ENCODE results near the gene C11orf91.
"Not testable (repeated sequence)": the region's sequence is repeated elsewhere in the genome, so short reads cannot be mapped to it uniquely, and the experiment has no call there.

The C11orf91 gene

GRCh38 chr11:33700502-33701271 lies at the start of gene C11orf91:
Gene C11orf91 (minus strand): TSS chr11:33700826. CDS start chr11:33700740, 86 bp downstream.
- peak; percentile 91 to 93 for DNase-seq

- no peak for DNase-seq
These were observed 47.4 kb upstream of the C11orf91 start for GRCh38 chr11:33747979-33748378.

DNA sequence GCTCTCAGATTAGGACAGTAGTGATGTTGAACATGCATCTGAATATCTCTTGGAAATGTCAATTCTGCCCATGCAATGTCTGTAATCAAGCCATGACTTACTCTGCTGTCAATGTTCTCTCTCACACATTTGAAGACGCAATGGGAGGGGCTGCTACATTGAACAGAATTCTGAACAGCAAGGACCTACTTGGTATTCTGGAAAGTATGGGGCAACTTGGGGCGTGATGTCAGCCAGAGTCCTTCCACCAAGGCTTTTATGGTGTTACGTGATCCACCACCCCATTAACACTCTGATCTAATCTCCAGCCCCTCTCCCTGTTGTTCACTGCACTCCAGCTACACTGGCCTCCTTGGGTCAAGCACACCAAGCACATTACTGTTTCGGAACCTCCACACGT lies 42.7 kb upstream of the C11orf91 start:
- DNase-seq: no peak

DNA sequence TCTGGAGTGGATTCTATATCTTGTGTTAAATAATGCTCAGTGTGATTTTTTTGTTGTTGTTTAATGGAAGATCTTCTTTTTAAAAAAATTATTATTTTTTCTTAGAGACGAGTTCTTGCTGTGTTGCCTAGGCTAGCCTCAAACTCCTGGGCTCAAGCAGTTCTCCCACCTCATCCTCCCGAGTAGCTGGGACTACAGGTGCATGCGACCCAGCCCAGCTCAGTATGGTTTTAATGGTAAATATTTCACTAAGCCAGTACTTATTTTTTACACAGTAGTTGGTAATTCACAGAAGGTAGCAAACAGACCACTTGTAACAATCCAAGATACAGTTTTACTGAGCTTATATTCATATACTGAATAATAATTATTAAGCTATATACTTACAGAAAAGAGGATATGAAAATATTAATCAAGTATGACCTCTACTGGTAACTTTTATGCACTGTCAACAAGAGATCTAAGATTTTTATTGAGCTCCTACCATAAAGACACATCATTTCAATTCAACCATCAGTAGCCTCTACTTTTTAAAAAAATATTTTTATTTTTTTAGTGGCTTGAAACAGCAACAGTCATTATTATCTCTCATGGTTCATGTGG lies 41.7 kb upstream of the C11orf91 start:
- DNase-seq: no peak

- no peak for DNase-seq
These were observed 41.2 kb upstream of the C11orf91 start for GRCh38 chr11:33741806-33742205.

GRCh38 chr11:33737362-33737821 lies 36.8 kb upstream of the C11orf91 start:
- no peak for DNase-seq

GRCh38 chr11:33736148-33736812 lies 35.7 kb upstream of the C11orf91 start, which contains the start of gene CD59:
Gene CD59 (minus strand): TSS chr11:33736423. CDS start chr11:33722445, 13,978 bp downstream.
- DNase-seq: peak; percentile 82 to 85

DNA sequence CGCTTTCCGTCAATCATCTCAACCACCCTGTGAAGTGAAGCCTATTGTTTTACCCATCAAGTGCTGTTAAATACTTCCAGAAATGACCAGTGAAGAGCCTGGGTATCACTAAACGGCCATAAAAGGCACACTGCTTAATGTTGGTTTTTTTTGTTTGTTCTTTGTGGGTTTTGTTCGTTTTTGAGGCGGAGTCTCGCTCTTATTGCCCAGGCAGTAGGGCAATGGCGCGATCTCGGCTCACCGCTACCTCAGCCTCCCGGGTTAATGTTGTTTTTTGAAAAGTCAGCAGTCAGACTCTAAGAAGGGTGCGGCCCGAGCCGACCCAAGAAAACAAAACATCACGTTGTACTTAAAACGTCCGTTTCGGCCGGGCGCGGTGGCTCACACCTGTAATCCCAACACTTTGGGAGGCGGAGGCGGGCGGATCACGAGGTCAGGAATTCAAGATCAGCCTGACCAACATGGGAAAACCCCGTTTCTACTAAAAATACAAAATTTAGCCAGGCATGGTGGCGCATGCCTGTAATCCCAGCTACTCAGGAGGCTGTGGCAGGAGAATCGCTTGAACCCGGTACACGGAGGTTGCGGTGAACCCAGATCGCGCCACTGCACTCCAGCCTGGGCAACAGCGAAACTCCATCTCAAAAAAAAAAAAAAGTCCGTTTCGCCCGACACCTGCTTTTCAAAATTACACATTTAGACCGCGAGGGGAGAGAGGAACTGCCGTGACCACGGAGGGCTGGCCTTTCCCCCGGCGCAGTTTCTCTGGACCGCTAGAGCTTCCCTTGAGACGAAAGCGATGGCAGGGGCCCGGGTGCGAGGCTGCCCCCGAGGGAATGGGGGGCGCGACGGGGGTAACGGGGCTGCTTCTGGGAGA lies 34.9 kb upstream of the C11orf91 start:
- peak in 1 of 2 donors; percentile 17 for DNase-seq

DNA sequence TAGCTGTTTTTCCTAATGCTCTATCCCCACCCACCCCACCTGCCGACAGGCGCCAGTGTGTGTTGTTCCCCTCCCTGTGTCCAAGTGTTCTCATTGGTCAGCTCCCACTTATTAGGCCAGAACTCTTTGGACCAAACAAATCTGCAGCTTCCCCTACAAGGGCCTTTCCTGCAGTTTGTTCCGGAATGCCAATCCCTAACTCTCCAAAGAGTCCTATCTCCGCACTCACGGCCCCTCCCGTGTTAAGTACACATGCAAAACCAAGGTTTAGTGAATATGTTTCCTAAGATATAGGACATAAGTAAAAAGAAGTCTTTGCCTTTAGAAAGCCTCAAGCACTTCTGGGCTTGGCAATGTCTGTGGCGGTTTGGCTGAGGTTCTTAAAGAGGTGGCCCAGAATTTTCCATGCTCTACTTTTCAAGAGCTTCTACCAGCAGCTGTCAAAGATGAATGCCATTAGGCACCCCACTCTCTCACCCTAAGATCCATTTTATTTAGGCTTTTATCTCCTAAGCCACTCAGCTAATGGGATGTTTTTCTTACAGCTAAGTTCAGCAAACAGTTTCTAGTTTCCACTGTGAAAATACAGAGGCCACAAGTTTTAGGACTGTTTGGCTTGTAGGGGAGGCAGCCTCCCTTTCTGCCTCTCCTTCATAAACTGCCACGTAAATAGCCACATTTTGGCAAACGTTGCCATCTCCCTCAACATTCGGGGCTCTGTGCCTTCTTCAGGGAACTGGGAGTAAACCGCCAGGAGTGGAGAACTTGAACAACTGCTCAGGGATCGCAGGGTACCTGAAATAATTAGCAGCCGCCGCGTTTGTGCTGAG lies 34.0 kb upstream of the C11orf91 start:
- no peak for DNase-seq

DNA sequence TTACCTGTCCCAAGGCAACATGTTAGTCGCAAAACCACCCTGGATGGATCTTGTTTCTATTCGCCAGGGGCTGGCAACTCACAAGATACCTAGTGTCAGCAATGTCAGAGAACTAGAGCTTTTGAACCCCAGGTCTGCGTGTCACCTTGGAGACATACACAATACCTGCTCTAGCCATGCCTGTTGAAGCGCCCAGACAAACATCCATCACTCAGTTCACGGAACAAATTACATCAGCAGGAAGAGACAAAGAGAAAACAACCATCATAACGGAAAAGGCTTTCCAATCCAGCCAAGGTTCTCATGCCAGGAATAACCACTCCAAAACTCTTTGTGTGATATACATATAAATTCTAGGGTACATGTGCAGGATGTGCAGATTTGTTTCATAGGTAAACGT lies 33.4 kb upstream of the C11orf91 start:
- no peak for DNase-seq

DNA sequence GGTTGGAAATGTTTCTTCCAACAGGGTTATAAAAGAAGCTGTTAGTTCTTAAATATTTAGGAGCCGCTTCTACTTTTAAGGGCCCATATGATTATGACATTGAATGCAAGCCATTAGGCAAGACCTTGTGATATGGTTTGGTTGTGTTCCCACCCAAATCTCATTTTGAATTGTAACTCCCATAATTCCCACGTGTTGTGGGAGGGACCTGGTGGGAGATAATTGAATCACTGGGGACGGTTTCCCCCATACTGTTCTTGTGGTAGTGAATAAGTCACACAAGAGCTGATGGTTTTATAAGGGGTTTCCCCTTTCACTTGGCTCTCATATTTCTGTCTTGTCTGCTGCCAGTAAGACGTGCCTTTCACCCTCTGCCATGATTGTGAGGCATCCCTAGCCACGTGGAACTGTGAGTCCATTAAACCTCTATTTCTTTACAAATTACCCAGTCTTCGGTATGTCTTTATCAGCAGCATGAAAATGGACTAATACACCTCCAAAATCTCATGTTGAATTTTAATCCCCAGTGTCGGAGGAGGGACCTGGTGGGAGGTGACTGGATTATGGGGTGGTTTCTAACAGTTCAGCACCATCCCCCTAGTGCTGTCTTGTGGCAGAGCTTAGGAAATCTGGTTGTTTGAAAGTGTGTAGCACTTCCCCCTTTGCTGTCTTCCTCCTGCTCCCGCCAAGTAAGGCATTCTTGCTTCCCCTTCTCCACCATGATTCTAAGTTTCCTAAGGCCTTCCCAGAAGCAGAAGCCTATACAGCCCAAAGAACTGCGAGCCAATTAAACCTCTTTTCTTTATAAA lies 31.3 kb upstream of the C11orf91 start:
- peak in 1 of 2 donors; percentile 26 for DNase-seq

GRCh38 chr11:33730716-33731115 lies 30.1 kb upstream of the C11orf91 start:
- DNase-seq: no peak

- DNase-seq: not testable (repeated sequence)
These were observed 28.5 kb upstream of the C11orf91 start for GRCh38 chr11:33729072-33729664.

- DNase-seq: not testable (repeated sequence)
These were observed 26.9 kb upstream of the C11orf91 start for GRCh38 chr11:33727539-33727938.

DNA sequence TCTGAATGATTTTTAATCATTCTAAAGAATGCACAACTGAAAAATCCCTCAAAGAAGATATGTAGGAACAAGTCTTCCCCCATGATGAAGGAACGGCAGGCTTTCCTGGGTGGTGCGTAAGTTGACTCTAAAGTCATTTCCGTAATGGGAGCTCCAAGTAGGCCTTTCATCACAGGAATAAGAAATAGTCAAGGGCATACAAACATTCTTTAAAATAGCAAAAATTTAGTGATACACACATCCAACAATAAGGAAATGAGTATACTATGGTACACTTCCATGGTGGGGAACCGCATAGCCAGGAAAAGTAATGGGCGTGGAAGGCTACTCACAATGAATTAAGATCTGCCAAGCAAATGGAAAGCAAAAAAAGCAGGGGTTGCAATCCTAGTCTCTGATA lies 24.9 kb upstream of the C11orf91 start:
- DNase-seq: no peak

DNA sequence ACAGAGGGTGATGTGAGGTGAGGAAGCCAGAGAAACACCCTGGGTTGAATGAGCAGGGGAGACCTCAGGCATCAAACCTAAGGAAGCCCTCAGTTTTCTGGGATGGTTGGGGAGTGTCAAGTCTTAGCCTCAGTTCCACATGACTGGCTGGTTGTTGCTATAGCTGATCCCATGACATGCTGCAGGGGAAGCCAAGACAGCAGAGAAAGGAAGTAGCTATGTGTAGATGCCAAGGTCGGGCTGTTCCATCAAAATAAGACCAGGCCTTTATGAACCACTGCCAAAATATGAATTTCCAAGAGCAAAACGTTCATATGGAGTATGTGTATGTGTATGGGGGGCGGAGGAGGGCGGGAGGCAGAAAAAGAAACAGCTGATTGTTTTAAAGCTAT lies 24.0 kb upstream of the C11orf91 start:
- DNase-seq: no peak

- DNase-seq: peak in 1 of 2 donors; percentile 6
These were observed 22.7 kb upstream of the C11orf91 start for GRCh38 chr11:33723238-33723881.

GRCh38 chr11:33722590-33723234 lies 22.1 kb upstream of the C11orf91 start:
- peak; percentile 44 to 47 for DNase-seq

- no peak for DNase-seq
These were observed 21.4 kb upstream of the C11orf91 start for GRCh38 chr11:33721984-33722383.
